PFSK-1 (cell line): ENCODE data around the gene MAB21L3.

Experiments used
- POLR2AphosphoS5 ChIP-seq: IDR thresholded peaks from 2 replicates; pipeline ENCODE4 v1.6.1; 2012; ENCODE audit warnings: low read depth, mild to moderate bottlenecking, control low read depth, low read length, moderate library complexity
- TAF1 ChIP-seq: IDR thresholded peaks from 2 replicates; pipeline ENCODE4 v1.6.1; 2012; ENCODE audit warnings: low read length, control low read depth, borderline replicate concordance; ENCODE audit not compliant: insufficient read depth

GRCh38 chr1:116067566-116067890, 43.7 kb upstream of the MAB21L3 start:
- TF ChIP-seq POLR2AphosphoS5: no peak
- no peak for TF ChIP-seq TAF1
